H1 (cell line): ENCODE measurements around the gene FASTK. TPM values are rescaled to one million over a fixed set of nuclear protein-coding genes. Genes with fewer than 3 reads are reported as not detected.
A peak's percentile ranks its signal among the peaks of the same experiment; 100 is the strongest.

Source experiments
- CTCF ChIA-PET: fragments of 300-600 bp; sonication (Branson Sonifier 250); formaldehyde crosslinking; loops from one replicate; lab custom pipeline; 2021; ENCODE audit not compliant: partially characterized antibody; lab: Charles Lee
- POLR2A ChIA-PET: fragments of 300-600 bp; sonication (Branson Sonifier 250); formaldehyde crosslinking; loops from one replicate; lab custom pipeline; 2021; ENCODE audit warnings: inconsistent platforms; ENCODE audit not compliant: partially characterized antibody; lab: Charles Lee
- DNase-seq, 2 experiments: peaks; one replicate each; pipeline versions ENCODE4 v3.0.0 to v3.0.0-alpha.2; 2010 to 2022; ENCODE audit warnings: low spot score in 2 of 2, low read depth in 1 of 2, mixed read lengths in 1 of 2
- FAIRE-seq: peaks from 2 replicates; lab custom pipeline; 2011; peaks lifted over from hg19 to GRCh38; lab: Jason Lieb, UNC
- H2AFZ ChIP-seq: 2 replicates; pipeline ENCODE4 v1.8.1; 2012; ENCODE audit warnings: low read length, inconsistent platforms
- H2AK5ac ChIP-seq: 2 replicates; pipeline ENCODE4 v1.6.1; 2013; ENCODE audit warnings: low read depth, low read length
- H2BK120ac ChIP-seq: replicated peaks from 2 replicates; pipeline ENCODE3; 2013; ENCODE audit warnings: low read depth, low read length, inconsistent platforms
- H2BK12ac ChIP-seq: 2 replicates; pipeline ENCODE4 v1.6.1; 2013; ENCODE audit warnings: low read depth, low read length
- H2BK15ac ChIP-seq: 2 replicates; pipeline ENCODE4 v1.6.1; 2013; ENCODE audit warnings: low read length
- H2BK20ac ChIP-seq: 2 replicates; pipeline ENCODE4 v1.6.1; 2013; ENCODE audit warnings: low read length
- H2BK5ac ChIP-seq: 2 replicates; pipeline ENCODE4 v1.6.1; 2013; ENCODE audit warnings: low read depth, low read length
- H3K14ac ChIP-seq: 2 replicates; pipeline ENCODE4 v1.6.1; 2013; ENCODE audit warnings: inconsistent platforms; ENCODE audit not compliant: insufficient read length
- H3K18ac ChIP-seq: 2 replicates; pipeline ENCODE4 v1.6.1; 2013; ENCODE audit warnings: low read length; ENCODE audit errors: extremely low read depth
- H3K23ac ChIP-seq: 2 replicates; pipeline ENCODE4 v1.6.1; 2013; ENCODE audit warnings: inconsistent platforms; ENCODE audit not compliant: insufficient read length
- H3K23me2 ChIP-seq: 2 replicates; pipeline ENCODE4 v1.6.1; 2013; ENCODE audit warnings: low read depth, low read length
- H3K27ac ChIP-seq: 2 replicates; pipeline ENCODE4 v1.6.1; 2011; ENCODE audit warnings: low read depth, low read length, inconsistent platforms
- H3K27me3 ChIP-seq, 4 experiments: replicated peaks in 1 of 4; 1 replicate in 1 of 4; 2 replicates in 3 of 4; pipeline versions ENCODE4 v1.6.1 to v1.8.1; 2011 to 2013; ENCODE audit warnings: low read length in 3 of 4, mild to moderate bottlenecking in 3 of 4, inconsistent platforms in 2 of 4, mixed read lengths in 2 of 4, moderate library complexity in 1 of 4; ENCODE audit not compliant: control insufficient read depth in 3 of 4, insufficient read depth in 3 of 4; ENCODE audit errors: extremely low read depth in 1 of 4
- H3K36me3 ChIP-seq, 4 experiments: 2 replicates each; pipeline versions ENCODE4 v1.6.1 to v1.8.1; 2011 to 2013; ENCODE audit warnings: mild to moderate bottlenecking in 4 of 4, low read length in 3 of 4, moderate library complexity in 2 of 4, control low read depth in 1 of 4, inconsistent platforms in 1 of 4; ENCODE audit not compliant: insufficient read depth in 4 of 4, control insufficient read depth in 2 of 4
- H3K4ac ChIP-seq: replicated peaks from 2 replicates; pipeline ENCODE3; 2013; ENCODE audit warnings: low read length, low read depth, mixed read lengths, inconsistent platforms; ENCODE audit not compliant: insufficient read length
- H3K4me1 ChIP-seq, 4 experiments: replicated peaks in 1 of 4; 1 replicate in 1 of 4; 2 replicates in 3 of 4; pipeline versions ENCODE4 v1.6.1 to v1.8.1; 2011 to 2013; ENCODE audit warnings: low read length in 3 of 4, inconsistent platforms in 2 of 4, mixed read lengths in 1 of 4; ENCODE audit not compliant: insufficient read depth in 4 of 4, control insufficient read depth in 3 of 4
- H3K4me2 ChIP-seq, 2 experiments: 2 replicates each; pipeline versions ENCODE4 v1.6.1 to v1.8.1; 2011 to 2013; ENCODE audit warnings: low read depth in 2 of 2, low read length in 2 of 2, control low read depth in 1 of 2, inconsistent platforms in 1 of 2, mild to moderate bottlenecking in 1 of 2; ENCODE audit not compliant: insufficient read depth in 1 of 2
- H3K4me3 ChIP-seq, 4 experiments: fragments of 200-600, 300-600 bp in 1 of 4; sonication (generic), shearing (Covaris generic), sonication (Bioruptor Twin) in 1 of 4; 2 replicates each; pipeline versions ENCODE4 v1.5.1 to v1.8.1; 2011 to 2016; ENCODE audit warnings: low read length in 4 of 4, low read depth in 3 of 4, control low read depth in 2 of 4, inconsistent platforms in 2 of 4, mild to moderate bottlenecking in 2 of 4, mixed read lengths in 1 of 4, moderate library complexity in 1 of 4; ENCODE audit not compliant: insufficient read depth in 2 of 4; ENCODE audit errors: extremely low read depth in 1 of 4
- H3K56ac ChIP-seq: replicated peaks from 2 replicates; pipeline ENCODE3; 2013; ENCODE audit warnings: low read depth, mild to moderate bottlenecking, mixed read lengths, low read length, inconsistent platforms; ENCODE audit not compliant: insufficient read length
- H3K79me1 ChIP-seq: 2 replicates; pipeline ENCODE4 v1.6.1; 2013; ENCODE audit warnings: low read depth, low read length, control low read depth
- H3K79me2 ChIP-seq, 2 experiments: 2 replicates each; pipeline versions ENCODE4 v1.6.1 to v1.8.1; 2012 to 2013; ENCODE audit warnings: low read length in 2 of 2, mild to moderate bottlenecking in 2 of 2, inconsistent platforms in 1 of 2; ENCODE audit not compliant: insufficient read depth in 2 of 2, control insufficient read depth in 1 of 2
- H3K9ac ChIP-seq, 4 experiments: replicated peaks in 1 of 4; 1 replicate in 1 of 4; 2 replicates in 3 of 4; pipeline versions ENCODE4 v1.6.1 to v1.8.1; 2011 to 2013; ENCODE audit warnings: low read depth in 3 of 4, low read length in 3 of 4, control low read depth in 2 of 4, mild to moderate bottlenecking in 2 of 4, moderate library complexity in 2 of 4, inconsistent platforms in 1 of 4; ENCODE audit errors: extremely low read depth in 1 of 4
- H3K9me3 ChIP-seq, 2 experiments: 2 replicates each; pipeline versions ENCODE4 v1.6.1 to v1.8.1; 2012 to 2013; ENCODE audit warnings: mild to moderate bottlenecking in 2 of 2, moderate library complexity in 2 of 2, control low read depth in 1 of 2, inconsistent platforms in 1 of 2, low read depth in 1 of 2, low read length in 1 of 2, mixed read lengths in 1 of 2; ENCODE audit not compliant: insufficient read depth in 2 of 2
- H4K20me1 ChIP-seq, 2 experiments: replicated peaks in 1 of 2; 2 replicates each; pipeline versions ENCODE3 to v1.8.1; 2011 to 2013; ENCODE audit warnings: inconsistent platforms in 2 of 2, low read length in 2 of 2, mild to moderate bottlenecking in 1 of 2; ENCODE audit not compliant: insufficient read depth in 2 of 2, control insufficient read depth in 1 of 2
- H4K5ac ChIP-seq: 2 replicates; pipeline ENCODE4 v1.6.1; 2013; ENCODE audit warnings: low read length, low read depth, mixed read lengths, inconsistent platforms; ENCODE audit not compliant: insufficient read length
- H4K8ac ChIP-seq: 2 replicates; pipeline ENCODE4 v1.8.0; 2013; ENCODE audit warnings: mild to moderate bottlenecking, moderate library complexity, low read length, inconsistent platforms; ENCODE audit not compliant: insufficient read depth; ENCODE audit errors: extremely low read depth
- H4K91ac ChIP-seq: replicated peaks from 2 replicates; pipeline ENCODE3; 2013; ENCODE audit warnings: low read length, mixed read lengths, inconsistent platforms; ENCODE audit not compliant: insufficient read length
- BRCA1 ChIP-seq: IDR thresholded peaks from 2 replicates; pipeline ENCODE4 v1.6.1; 2012; ENCODE audit warnings: low read depth, low read length, improper control_type of control experiment
- CHD1 ChIP-seq: IDR thresholded peaks from 2 replicates; pipeline ENCODE4 v1.6.1; 2012; ENCODE audit warnings: low read depth, low read length, improper control_type of control experiment
- CHD2 ChIP-seq: IDR thresholded peaks from 2 replicates; pipeline ENCODE4 v1.6.1; 2012; ENCODE audit warnings: low read length, improper control_type of control experiment
- HDAC6 ChIP-seq: IDR thresholded peaks from one replicate; pipeline ENCODE4 v1.7.1; 2012; ENCODE audit warnings: low read depth, mild to moderate bottlenecking, inconsistent platforms, low read length, moderate library complexity
- POLR2AphosphoS5 ChIP-seq: IDR thresholded peaks from 2 replicates; pipeline ENCODE4 v1.6.1; 2011; ENCODE audit warnings: low read depth, low read length
- RAD21 ChIP-seq, 2 experiments: IDR thresholded peaks in 1 of 2; conservative IDR thresholded peaks in 1 of 2; 2 replicates each; pipeline ENCODE4 v1.6.1; 2011; ENCODE audit warnings: low read depth in 2 of 2, low read length in 2 of 2, improper control_type of control experiment in 1 of 2, inconsistent platforms in 1 of 2, mild to moderate bottlenecking in 1 of 2, moderate library complexity in 1 of 2
- SIN3A ChIP-seq, 2 experiments: IDR thresholded peaks in 1 of 2; conservative IDR thresholded peaks in 1 of 2; 2 replicates each; pipeline ENCODE4 v1.6.1; 2011 to 2012; ENCODE audit warnings: low read length in 2 of 2, improper control_type of control experiment in 1 of 2, low read depth in 1 of 2, mild to moderate bottlenecking in 1 of 2
- SUZ12 ChIP-seq: fragments of 200-600 bp; sonication (generic); IDR thresholded peaks from 2 replicates; pipeline ENCODE4 v1.6.1; 2012; ENCODE audit warnings: mild to moderate bottlenecking, inconsistent platforms, low read length, moderate library complexity, mixed read lengths
- TBP ChIP-seq: IDR thresholded peaks from 2 replicates; pipeline ENCODE4 v1.6.1; 2011; ENCODE audit warnings: low read depth, low read length, improper control_type of control experiment
- WGBS, 2 experiments: shearing (Covaris generic) in 1 of 2; methylation state at CpG; one replicate each; pipeline versions ENCODE4 v1.1.6 to v1.1.7; 2013 to 2015; ENCODE audit warnings: low lambda C conversion rate in 2 of 2, mixed read lengths in 2 of 2, inconsistent platforms in 1 of 2, low coverage in 1 of 2, missing lambda C conversion rate in 1 of 2; ENCODE audit not compliant: insufficient replicate concordance in 2 of 2, insufficient coverage in 1 of 2, insufficient read length in 1 of 2; ENCODE audit errors: extremely low coverage in 1 of 2, missing lambda C conversion rate in 1 of 2; 5-methylcytosine and 5-hydroxymethylcytosine counted together
- polyA plus RNA-seq, 7 experiments: library from polyadenylated mRNA; depleted of rRNA in 3 of 7; stranded (reverse) in 5 of 7; unstranded in 2 of 7; fragments of >200 nt in 5 of 7; fragments of 200-250 nt in 2 of 7; gene quantifications; 1 replicate in 5 of 7; 2 replicates in 1 of 7; 4 replicates in 1 of 7; pipeline versions ENCODE4 v1.2.1 to v1.2.3, GENCODE V29; 2011 to 2013; ENCODE audit warnings: missing spikeins in 2 of 7, mixed read lengths in 2 of 7
- total RNA-seq: library from RNA; stranded (reverse); fragmentation: NEBNext Ultra II Directional; extraction: Animal tissue kit (Norgen Biotek cat#: 25700); gene quantifications from 2 replicates; pipeline ENCODE4 v1.2.1, GENCODE V29; 2021
- TF ChIP-seq, protein P1 (sequence below): IDR thresholded peaks from 2 replicates; pipeline ENCODE4 v1.6.1; 2012; ENCODE audit warnings: inconsistent platforms

FASTK gene
- total and polyA plus RNA-seq, 2 of the 8 experiments (the other 6 are each of a cell fraction or from before 2014, with no cell fraction given) = 39.4 to 84.0 TPM

DNA sequence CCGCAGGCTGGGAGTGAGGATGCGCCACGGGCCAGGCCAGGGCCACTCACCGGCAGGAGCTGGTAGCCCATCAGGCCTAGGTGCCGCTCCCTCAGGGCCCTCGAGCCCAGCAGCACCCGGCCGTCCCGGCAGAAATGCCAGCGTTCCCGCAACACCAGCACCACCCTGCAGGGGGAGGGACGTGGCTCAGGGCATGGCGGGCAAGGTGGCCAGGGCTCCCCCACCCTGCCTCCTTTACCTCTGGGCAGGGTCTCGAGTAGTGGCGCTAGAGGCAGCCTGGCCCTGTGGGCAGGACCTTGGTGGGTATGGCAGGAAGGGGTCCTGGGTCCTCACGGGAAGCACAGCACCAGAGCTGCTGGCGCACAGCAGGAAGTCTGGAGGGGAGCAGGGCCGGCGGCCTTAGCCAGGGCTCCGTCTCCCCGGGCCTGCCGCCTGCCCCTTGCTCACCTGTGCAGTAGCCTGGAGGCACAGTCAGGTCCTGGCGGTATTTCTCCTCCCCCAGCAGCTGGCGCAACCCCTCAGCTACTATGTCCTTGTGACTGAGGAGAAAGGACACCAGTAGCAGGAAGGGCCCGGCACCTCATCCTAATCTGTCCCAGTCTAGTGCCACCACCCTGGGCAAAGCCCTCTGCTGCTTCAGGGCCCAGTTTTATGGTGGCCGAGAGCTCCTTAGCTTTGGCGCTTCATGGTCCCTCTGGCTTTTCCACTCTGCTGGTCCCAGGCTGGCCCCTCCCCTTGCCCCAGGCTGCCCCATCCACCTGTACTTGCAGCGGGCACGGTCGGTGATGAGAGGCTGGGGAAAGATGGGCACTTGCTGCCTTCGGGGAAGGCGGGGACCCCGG lies 3.5 kb downstream of the FASTK start:
- FAIRE-seq = no peak
- Histone ChIP-seq H3K56ac (no peak overlapping the region), H3K9me3 (no peaks in the 10 kb centered on the region), H3K4me3 (no peak overlapping the region), H3K27ac (no peak overlapping the region), H3K9ac (no peak overlapping the region), H2AK5ac (no peak overlapping the region), H3K79me1 (peaks cover 7% of the 10 kb centered on the region), H3K4me2 (no peak overlapping the region), H4K91ac (no peak overlapping the region), H2BK20ac (no peak overlapping the region), H3K18ac (no peak overlapping the region), H2BK12ac (no peak overlapping the region), H3K79me2 (peaks cover 0 to 8% of the 10 kb centered on the region in 2 experiments; a peak in 1 of 4 replicates), H2BK120ac (no peak overlapping the region), H3K14ac (no peak overlapping the region), H4K8ac (no peak overlapping the region; the same call in none of the 2 replicates), H3K36me3 (peaks cover 10 to 33% (median 27%) of the 10 kb centered on the region in 4 experiments), H3K23me2 (peaks cover 13% of the 10 kb centered on the region), H2BK5ac (no peak overlapping the region), H3K4me1 (peaks cover 0 to 28% (median 19%) of the 10 kb centered on the region in 4 experiments; a peak in 6 of 7 replicates), H3K23ac (no peak overlapping the region), H3K4ac (no peak overlapping the region), H3K27me3 (no peaks in the 10 kb centered on the region), H2AFZ (no peak overlapping the region), H4K5ac (no peak overlapping the region), H2BK15ac (no peak overlapping the region), H4K20me1 (peaks cover 20 to 26% of the 10 kb centered on the region in 2 experiments)
- CTCF ChIA-PET = interaction anchor here (0.6 to 6.0 kb wide), 22 partner anchors 8 to 179 kb away, joined by 3 to 81 read pairs (median 4); partner anchors contain the start of gene ASIC3
- POLR2A ChIA-PET = interaction anchor here (0.7 to 4.9 kb wide), 10 partner anchors 8 to 64 kb away, joined by 3 to 77 read pairs (median 4); partner anchors contain the start of gene SLC4A2
- peak in 1 of 2 experiments; percentile 91 for DNase-seq
- 77% methylated on average over 30 of the region's 33 CpGs; no CpG with 5 or more reads in 1 of the 2 experiments for WGBS, 2 experiments
- TF ChIP-seq CHD2 (no peak), CHD1 (no peak), BRCA1 (no peak), TBP (peak; percentile 16; the same call in 1 of the 2 replicates), POLR2AphosphoS5 (peak; percentile 55; the same call in 1 of the 2 replicates), HDAC6 (no peak), SUZ12 (no peak), RAD21 (IDR thresholded peaks at IDR 0.05 in 1 of 2, conservative IDR thresholded peaks at IDR 0.05 in 1 of 2; ENCODE audit: low read depth in 2 of 2, low read length in 2 of 2) (peak; percentile 31 to 49; a peak in 3 of 4 replicates), SIN3A (conservative IDR thresholded peaks at IDR 0.05 in 1 of 2, IDR thresholded peaks at IDR 0.05 in 1 of 2; ENCODE audit: low read depth in 1 of 2, low read length in 2 of 2) (peak in 1 of 2 experiments; percentile 57; a peak in 1 of 4 replicates)
- TF ChIP-seq, protein P1, sequence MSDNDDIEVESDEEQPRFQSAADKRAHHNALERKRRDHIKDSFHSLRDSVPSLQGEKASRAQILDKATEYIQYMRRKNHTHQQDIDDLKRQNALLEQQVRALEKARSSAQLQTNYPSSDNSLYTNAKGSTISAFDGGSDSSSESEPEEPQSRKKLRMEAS = 0 out of 2 replicates have a peak, but pooled peaks have one; percentile 27
